CD4-positive, alpha-beta T cell (primary cell): Measurements from ENCODE around the gene PI3. TPM values are rescaled to one million over a fixed set of nuclear protein-coding genes. Genes with fewer than 3 reads are reported as not detected.

Source experiments
- ATAC-seq: fragments of 200-7000 bp; cut with Tn5 transposase; one replicate; pipeline ENCODE4 v1.10.0; 2022; ENCODE audit warnings: mild to moderate bottlenecking; ENCODE audit not compliant: poor library complexity
- CTCF ChIA-PET: fragments of 350-600 bp; sonication (Branson Sonifier 250); formaldehyde crosslinking; loops from one replicate; lab custom pipeline; 2021; ENCODE audit warnings: antibody characterized with exemption, inconsistent platforms; lab: Charles Lee
- POLR2A ChIA-PET: fragments of 350-600 bp; sonication (Branson Sonifier 250); formaldehyde crosslinking; loops from one replicate; lab custom pipeline; 2021; ENCODE audit warnings: antibody characterized with exemption, inconsistent platforms; lab: Charles Lee
- DNase-seq, 14 experiments: peaks; one replicate each; pipeline ENCODE4 v3.0.0-alpha.2; 2013 to 2020; ENCODE audit warnings: mixed read lengths in 2 of 14
- H3K27ac ChIP-seq, 2 donors: one replicate each; pipeline versions ENCODE4 v1.5.1 to v1.7.0; 2013; ENCODE audit warnings: low read length in 2 of 2, low read depth in 1 of 2, mild to moderate bottlenecking in 1 of 2
- H3K27me3 ChIP-seq, 2 experiments: 1 replicate in 1 of 2; 2 replicates in 1 of 2; pipeline versions ENCODE4 v1.6.1 to v1.7.0; 2013; ENCODE audit warnings: low read length in 2 of 2, control low read depth in 1 of 2, mild to moderate bottlenecking in 1 of 2, moderate library complexity in 1 of 2; ENCODE audit not compliant: insufficient read depth in 2 of 2, control insufficient read depth in 1 of 2
- H3K36me3 ChIP-seq: one replicate; pipeline ENCODE4 v1.6.1; 2013; ENCODE audit warnings: low read length, control low read depth; ENCODE audit not compliant: insufficient read depth
- H3K4me1 ChIP-seq: one replicate; pipeline ENCODE4 v1.6.1; 2013; ENCODE audit warnings: low read length, control low read depth; ENCODE audit not compliant: insufficient read depth
- H3K4me3 ChIP-seq: one replicate; pipeline ENCODE4 v1.5.1; 2013; ENCODE audit warnings: mild to moderate bottlenecking, low read length, moderate library complexity
- H3K9me3 ChIP-seq, 2 experiments: 1 replicate in 1 of 2; 2 replicates in 1 of 2; pipeline versions ENCODE4 v1.6.1 to v1.7.0; 2013; ENCODE audit warnings: low read length in 2 of 2, mild to moderate bottlenecking in 2 of 2, control low read depth in 1 of 2, moderate library complexity in 1 of 2; ENCODE audit not compliant: control insufficient read depth in 1 of 2, insufficient read depth in 1 of 2
- H3K27ac Mint-ChIP-seq: one replicate; pipeline ENCODE4 v1.8.0; 2020; ENCODE audit warnings: mixed read lengths
- H3K27me3 Mint-ChIP-seq: one replicate; pipeline ENCODE4 v1.8.0; 2021; ENCODE audit warnings: mixed read lengths
- H3K36me3 Mint-ChIP-seq: one replicate; pipeline ENCODE4 v1.8.0; 2021; ENCODE audit warnings: low read depth, mixed read lengths
- H3K4me1 Mint-ChIP-seq: one replicate; pipeline ENCODE4 v1.8.0; 2021; ENCODE audit warnings: low read depth, mixed read lengths
- H3K4me3 Mint-ChIP-seq: one replicate; pipeline ENCODE4 v1.8.0; 2020; ENCODE audit warnings: mild to moderate bottlenecking, mixed read lengths
- H3K9me3 Mint-ChIP-seq: one replicate; pipeline ENCODE4 v1.8.0; 2020; ENCODE audit warnings: mixed read lengths
- CTCF ChIP-seq: fragments of 200-600 bp; IDR thresholded peaks from one replicate; pipeline ENCODE4 v1.8.0; 2022; ENCODE audit warnings: antibody characterized with exemption, mild to moderate bottlenecking
- intact Hi-C, 2 experiments: fragments of 100-400 bp; cut with DNase I in 1 of 2; cut with micrococcal nuclease in 1 of 2; formaldehyde crosslinking; loops; one replicate each; pipeline versions ENCODE4 v1.15.1 to v1.9.0; 2023 to 2025; cut with DNase I, micrococcal nuclease
- total RNA-seq, 174 experiments: library from RNA in 2 of 174; stranded (reverse) in 2 of 174; gene quantifications; one replicate each; pipeline ENCODE4 v1.2.3 and lab custom pipeline; 2021 to 2026

PI3 gene
- total RNA-seq, 2 experiments from 2014 or later, result not detected

GRCh38 chr20:45149062-45149461 is 25.6 kb upstream of the PI3 start:
- H3K4me1 ChIP-seq, result no peaks in the 10 kb centered on the region
- TF ChIP-seq CTCF, result no peak
- no peak for ATAC-seq
- Mint-ChIP-seq H3K4me1 (no peaks in the 10 kb centered on the region), H3K9me3 (no peaks in the 10 kb centered on the region), H3K27ac (no peak overlapping the region), H3K36me3 (no peaks in the 10 kb centered on the region), H3K4me3 (no peak overlapping the region), H3K27me3 (peaks cover 71% of the 10 kb centered on the region)
- ChIA-PET POLR2A (no interaction called here), CTCF (no interaction called here)
- no peak for DNase-seq
- H3K4me3 ChIP-seq, result no peak overlapping the region
- intact Hi-C loops, result no loop called here
- peaks cover 7 to 11% of the 10 kb centered on the region in 2 experiments for H3K27me3 ChIP-seq
- H3K36me3 ChIP-seq, result no peaks in the 10 kb centered on the region
- H3K27ac ChIP-seq, result no peak overlapping the region
- no peaks in the 10 kb centered on the region for H3K9me3 ChIP-seq

- no peaks in the 10 kb centered on the region for H3K36me3 ChIP-seq
- ATAC-seq (no peak), DNase-seq (no peak)
- H3K27me3 ChIP-seq, result no peaks in the 10 kb centered on the region
- Mint-ChIP-seq H3K27ac (no peak overlapping the region), H3K27me3 (peaks cover 85% of the 10 kb centered on the region), H3K4me1 (no peaks in the 10 kb centered on the region), H3K4me3 (no peak overlapping the region), H3K9me3 (peaks cover 5% of the 10 kb centered on the region), H3K36me3 (no peaks in the 10 kb centered on the region)
- no peaks in the 10 kb centered on the region for H3K4me1 ChIP-seq
- POLR2A ChIA-PET, result no interaction called here
- no peak overlapping the region for H3K4me3 ChIP-seq
- H3K9me3 ChIP-seq, result peaks cover 0 to 7% of the 10 kb centered on the region in 2 experiments
- H3K27ac ChIP-seq, result no peak overlapping the region
- intact Hi-C loops, result no loop called here
- CTCF ChIA-PET, result no interaction called here
- no peak for TF ChIP-seq CTCF
Measured at GRCh38 chr20:45152405-45152804, 22.3 kb upstream of the PI3 start.

- Mint-ChIP-seq H3K4me3 (no peak overlapping the region), H3K4me1 (no peaks in the 10 kb centered on the region), H3K36me3 (no peaks in the 10 kb centered on the region), H3K9me3 (peaks cover 7% of the 10 kb centered on the region), H3K27me3 (peaks cover 80% of the 10 kb centered on the region), H3K27ac (no peak overlapping the region)
- Histone ChIP-seq H3K27me3 (no peaks in the 10 kb centered on the region), H3K36me3 (no peaks in the 10 kb centered on the region), H3K4me3 (no peak overlapping the region), H3K27ac (no peak overlapping the region), H3K4me1 (no peaks in the 10 kb centered on the region), H3K9me3 (peaks cover 4 to 7% of the 10 kb centered on the region in 2 experiments)
- no peak for TF ChIP-seq CTCF
- DNase-seq (no peak), ATAC-seq (no peak)
- ChIA-PET POLR2A (no interaction called here), CTCF (no interaction called here)
- intact Hi-C loops, result no loop called here
Measured at GRCh38 chr20:45153147-45153546, 21.6 kb upstream of the PI3 start.
